ENCODE results near the gene CELF2.

- TF ChIP-seq CSDC2 (CRISPR knock-in tag; IDR thresholded peaks at IDR 0.05) (no peak), CREB5 (CRISPR knock-in tag; IDR thresholded peaks at IDR 0.05; ENCODE audit: low read depth) (no peak), RARB (CRISPR knock-in tag; IDR thresholded peaks at IDR 0.05) (no peak), PPARA (CRISPR knock-in tag; IDR thresholded peaks at IDR 0.05; ENCODE audit: borderline replicate concordance) (no peak), ZFP3 (CRISPR knock-in tag; IDR thresholded peaks at IDR 0.05) (no peak), BACH2 (CRISPR knock-in tag; IDR thresholded peaks at IDR 0.05; ENCODE audit: borderline replicate concordance) (no peak), ARNTL (CRISPR knock-in tag; IDR thresholded peaks at IDR 0.05; ENCODE audit: borderline replicate concordance, low read depth) (no peak), ZFP30 (CRISPR knock-in tag; IDR thresholded peaks at IDR 0.05) (no peak)
These were observed 275.1 kb downstream of the CELF2 start for GRCh38 chr10:11292576-11293302.

All from SK-N-SH treated with all-trans-retinoic acid at 6 μM for 48 hours (cell line).